ENCODE measurements around the gene CGB8. TPM values are rescaled to one million over a fixed set of nuclear protein-coding genes. Genes with fewer than 3 reads are reported as not detected.

Gene CGB8
- total and polyA plus RNA-seq, 10 of the 15 experiments (the other 5 are each of a cell fraction or from before 2014, with no cell fraction given) = not detected

GRCh38 chr19:49069026-49069425 is 20.1 kb upstream of the CGB8 start:
- in situ Hi-C loops (cut with MboI) (no loop called here), intact Hi-C loops (cut with micrococcal nuclease; ENCODE audit: unreplicated experiment) (no loop called here)
- POLR2A ChIA-PET = interaction anchor here (1.3 kb wide), 1 partner anchor 8 kb away, joined by 4 read pairs; no protein-coding TSS in a partner anchor
- Histone ChIP-seq H3K27me3 (replicated peaks in 1 of 2; ENCODE audit: control insufficient read depth in 2 of 2, insufficient read depth in 2 of 2, low read length in 1 of 2) (peaks cover 1 to 5% of the 10 kb centered on the region in 2 experiments), H3K27ac (ENCODE audit: control insufficient read depth, insufficient read depth) (no peak overlapping the region), H3K9ac (ENCODE audit: control insufficient read depth, insufficient read depth, low read length) (no peak overlapping the region), H3K9me3 (replicated peaks; ENCODE audit: control insufficient read depth, insufficient read depth, low read length) (no peaks in the 10 kb centered on the region; the same call in 2 of the 3 replicates), H2AFZ (ENCODE audit: control insufficient read depth, low read depth, low read length) (no peak overlapping the region), H3K36me3 (ENCODE audit: control insufficient read depth in 2 of 2, insufficient read depth in 2 of 2, low read length in 1 of 2) (no peaks in the 10 kb centered on the region), H3K4me2 (ENCODE audit: control insufficient read depth, insufficient read depth) (no peak overlapping the region), H3K4me3 (no peak overlapping the region), H4K20me1 (ENCODE audit: control insufficient read depth, insufficient read depth) (no peaks in the 10 kb centered on the region), H3K4me1 (ENCODE audit: control insufficient read depth, insufficient read depth, low read length) (no peaks in the 10 kb centered on the region), H3K79me2 (ENCODE audit: control insufficient read depth, insufficient read depth, low read length) (no peaks in the 10 kb centered on the region)
- WGBS (ENCODE audit: insufficient coverage, insufficient replicate concordance, low lambda C conversion rate, missing lambda C conversion rate) = 53% methylated on average over 9 of the region's 9 CpGs
- TF ChIP-seq MEF2A (IDR thresholded peaks at IDR 0.05; ENCODE audit: insufficient read depth, low read depth, low read length) = no peak
- TF ChIP-seq, protein P1, sequence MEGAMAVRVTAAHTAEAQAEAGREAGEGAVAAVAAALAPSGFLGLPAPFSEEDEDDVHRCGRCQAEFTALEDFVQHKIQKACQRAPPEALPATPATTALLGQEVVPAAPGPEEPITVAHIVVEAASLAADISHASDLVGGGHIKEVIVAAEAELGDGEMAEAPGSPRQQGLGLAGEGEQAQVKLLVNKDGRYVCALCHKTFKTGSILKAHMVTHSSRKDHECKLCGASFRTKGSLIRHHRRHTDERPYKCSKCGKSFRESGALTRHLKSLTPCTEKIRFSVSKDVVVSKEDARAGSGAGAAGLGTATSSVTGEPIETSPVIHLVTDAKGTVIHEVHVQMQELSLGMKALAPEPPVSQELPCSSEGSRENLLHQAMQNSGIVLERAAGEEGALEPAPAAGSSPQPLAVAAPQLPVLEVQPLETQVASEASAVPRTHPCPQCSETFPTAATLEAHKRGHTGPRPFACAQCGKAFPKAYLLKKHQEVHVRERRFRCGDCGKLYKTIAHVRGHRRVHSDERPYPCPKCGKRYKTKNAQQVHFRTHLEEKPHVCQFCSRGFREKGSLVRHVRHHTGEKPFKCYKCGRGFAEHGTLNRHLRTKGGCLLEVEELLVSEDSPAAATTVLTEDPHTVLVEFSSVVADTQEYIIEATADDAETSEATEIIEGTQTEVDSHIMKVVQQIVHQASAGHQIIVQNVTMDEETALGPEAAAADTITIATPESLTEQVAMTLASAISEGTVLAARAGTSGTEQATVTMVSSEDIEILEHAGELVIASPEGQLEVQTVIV (IDR thresholded peaks at IDR 0.05; ENCODE audit: borderline replicate concordance, partially characterized antibody) = no peak
- TF ChIP-seq KAT2A (conservative IDR thresholded peaks at IDR 0.05; ENCODE audit: control insufficient read depth, low read depth, low read length) = no peak
- no peak for TF ChIP-seq NFXL1 (IDR thresholded peaks at IDR 0.05; ENCODE audit: borderline replicate concordance)
- TF ChIP-seq CREM (IDR thresholded peaks at IDR 0.05; ENCODE audit: low read depth) = no peak
- TF ChIP-seq, protein P2, sequence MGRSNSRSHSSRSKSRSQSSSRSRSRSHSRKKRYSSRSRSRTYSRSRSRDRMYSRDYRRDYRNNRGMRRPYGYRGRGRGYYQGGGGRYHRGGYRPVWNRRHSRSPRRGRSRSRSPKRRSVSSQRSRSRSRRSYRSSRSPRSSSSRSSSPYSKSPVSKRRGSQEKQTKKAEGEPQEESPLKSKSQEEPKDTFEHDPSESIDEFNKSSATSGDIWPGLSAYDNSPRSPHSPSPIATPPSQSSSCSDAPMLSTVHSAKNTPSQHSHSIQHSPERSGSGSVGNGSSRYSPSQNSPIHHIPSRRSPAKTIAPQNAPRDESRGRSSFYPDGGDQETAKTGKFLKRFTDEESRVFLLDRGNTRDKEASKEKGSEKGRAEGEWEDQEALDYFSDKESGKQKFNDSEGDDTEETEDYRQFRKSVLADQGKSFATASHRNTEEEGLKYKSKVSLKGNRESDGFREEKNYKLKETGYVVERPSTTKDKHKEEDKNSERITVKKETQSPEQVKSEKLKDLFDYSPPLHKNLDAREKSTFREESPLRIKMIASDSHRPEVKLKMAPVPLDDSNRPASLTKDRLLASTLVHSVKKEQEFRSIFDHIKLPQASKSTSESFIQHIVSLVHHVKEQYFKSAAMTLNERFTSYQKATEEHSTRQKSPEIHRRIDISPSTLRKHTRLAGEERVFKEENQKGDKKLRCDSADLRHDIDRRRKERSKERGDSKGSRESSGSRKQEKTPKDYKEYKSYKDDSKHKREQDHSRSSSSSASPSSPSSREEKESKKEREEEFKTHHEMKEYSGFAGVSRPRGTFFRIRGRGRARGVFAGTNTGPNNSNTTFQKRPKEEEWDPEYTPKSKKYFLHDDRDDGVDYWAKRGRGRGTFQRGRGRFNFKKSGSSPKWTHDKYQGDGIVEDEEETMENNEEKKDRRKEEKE (IDR thresholded peaks at IDR 0.05) = no peak
- TF ChIP-seq NR2C2 (IDR thresholded peaks at IDR 0.05; ENCODE audit: borderline replicate concordance, control insufficient read depth, insufficient read length, low read depth) = no peak
- TF ChIP-seq BACH1 (IDR thresholded peaks at IDR 0.05; ENCODE audit: borderline replicate concordance) = no peak
- TF ChIP-seq POLR2A (IDR thresholded peaks at IDR 0.05; ENCODE audit: low read depth, low read length) = no peak
- no peak for TF ChIP-seq ATF7 (IDR thresholded peaks at IDR 0.05; ENCODE audit: low read depth)
- no peak for TF ChIP-seq STAT1 (conservative IDR thresholded peaks at IDR 0.05)
- TF ChIP-seq TCF12 (IDR thresholded peaks at IDR 0.05; ENCODE audit: low read depth, low read length) = no peak
- TF ChIP-seq NRF1 (conservative IDR thresholded peaks at IDR 0.05; ENCODE audit: low read depth, low read length) = no peak
- DNase-seq (ENCODE audit: low read depth, low spot score) (no peak), ATAC-seq (no peak), FAIRE-seq (no peak)
- SMC1A ChIA-PET (ENCODE audit: uncharacterized antibody, unreplicated experiment) = no interaction called here
- CTCF ChIA-PET = interaction anchor here (1.4 kb wide), 1 partner anchor 157 kb away, joined by 3 read pairs; no protein-coding TSS in a partner anchor
- RAD21 ChIA-PET (ENCODE audit: unreplicated experiment) = interaction anchor here (1.9 kb wide), 1 partner anchor 139 kb away, joined by 4 read pairs; no protein-coding TSS in a partner anchor
- no TSS peak for BruUV-seq (replicated peaks)

Measured in GM12878 (cell line).